ENCODE data around the gene PHOX2B.

The PHOX2B gene

DNA sequence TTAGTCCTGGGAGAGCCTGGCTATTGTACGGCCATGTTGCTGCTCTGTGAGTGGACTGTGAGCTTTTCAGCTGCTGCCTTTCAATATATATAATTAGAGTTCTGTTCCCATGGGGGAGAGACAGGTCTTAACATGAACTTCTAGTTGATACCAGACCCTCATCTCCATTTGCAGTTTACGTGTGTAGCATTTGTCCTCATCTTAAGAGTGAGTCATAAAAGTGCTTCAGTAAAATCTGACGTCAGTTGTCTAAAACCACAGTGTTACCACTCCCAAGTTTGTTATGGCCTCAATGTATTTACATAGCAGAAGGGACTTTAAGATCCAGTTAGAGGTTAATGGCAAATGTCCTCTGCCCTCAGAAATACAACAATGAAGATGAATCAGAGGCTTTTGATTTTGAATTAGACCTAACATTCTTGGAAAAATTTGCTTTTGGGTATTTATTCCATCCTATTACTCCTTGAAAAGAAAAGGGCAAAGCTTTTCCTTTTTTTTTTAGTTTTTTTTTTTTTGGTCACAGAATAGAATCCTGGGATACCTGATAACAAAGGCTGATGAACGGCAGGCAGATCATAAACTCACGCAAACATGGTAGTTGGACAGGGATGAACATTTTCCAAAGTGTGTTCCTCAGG is 38.6 kb downstream of the PHOX2B start:
- DNase-seq, result no peak

GRCh38 chr4:41703785-41704184 is 44.7 kb downstream of the PHOX2B start:
- DNase-seq, result no peak

GRCh38 chr4:41702770-41703169 is 45.8 kb downstream of the PHOX2B start:
- no peak for DNase-seq

GRCh38 chr4:41701983-41702382 is 46.5 kb downstream of the PHOX2B start:
- no peak for DNase-seq

DNA sequence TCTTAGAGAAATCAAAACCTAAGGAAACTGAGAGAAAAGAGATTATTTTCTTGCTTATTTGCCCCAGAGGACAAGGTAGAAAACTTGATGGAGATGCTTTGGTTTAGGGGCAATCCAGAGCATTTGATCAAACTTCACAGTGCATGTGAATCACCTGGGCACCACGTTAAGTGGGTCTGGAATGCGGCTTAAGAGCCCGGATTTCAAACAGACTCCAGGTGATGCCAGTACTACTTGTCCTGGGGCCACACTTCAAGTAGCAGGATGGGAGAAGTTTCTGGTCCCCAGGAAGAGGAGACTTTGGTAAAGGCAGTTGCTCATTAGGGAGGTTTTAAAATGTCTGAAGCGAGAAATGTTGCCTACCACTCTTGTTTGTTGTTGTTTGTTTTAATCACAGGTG is 51.8 kb downstream of the PHOX2B start:
- DNase-seq, result no peak

DNA sequence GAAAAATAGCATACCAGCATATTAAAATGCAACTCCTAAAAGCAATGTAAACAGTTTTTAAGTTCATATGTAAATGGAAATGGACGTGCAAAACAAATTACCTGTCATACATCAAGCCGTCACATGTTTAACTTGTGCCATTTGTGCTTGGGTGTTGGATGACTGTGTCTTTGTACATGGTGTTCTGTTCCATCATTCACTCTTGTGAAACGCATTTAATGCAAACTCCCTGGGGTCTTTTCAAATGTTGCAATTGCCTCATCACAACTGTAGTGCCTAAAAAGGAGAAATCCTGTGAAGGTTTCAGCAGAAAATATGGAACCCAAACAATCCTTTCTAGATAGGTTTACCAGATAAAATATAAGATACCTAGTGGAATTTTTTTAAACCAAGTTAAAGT is 52.4 kb downstream of the PHOX2B start:
- DNase-seq, result no peak
